Memory B cell (primary cell): ENCODE data around the gene NDUFC1.
"Not testable (repeated sequence)": the region's sequence is repeated elsewhere in the genome, so short reads cannot be mapped to it uniquely, and the experiment has no call there.

Experiments used
- ATAC-seq: fragments of 150-1000 bp; cut with Tn5 transposase; 2 replicates; pipeline ENCODE4 v1.10.0; 2021; ENCODE audit warnings: low read depth, mild to moderate bottlenecking, moderate library complexity
- DNase-seq, 2 donors: peaks; one replicate each; pipeline ENCODE4 v3.0.0; 2022; ENCODE audit warnings: low spot score in 2 of 2
- H3K27ac Mint-ChIP-seq: one replicate; pipeline ENCODE4 v1.8.0; 2022; ENCODE audit warnings: mild to moderate bottlenecking, moderate library complexity, mixed read lengths
- H3K27me3 Mint-ChIP-seq: one replicate; pipeline ENCODE4 v1.8.0; 2022; ENCODE audit warnings: mixed read lengths
- H3K36me3 Mint-ChIP-seq: one replicate; pipeline ENCODE4 v1.8.0; 2022; ENCODE audit warnings: mild to moderate bottlenecking, mixed read lengths
- H3K4me1 Mint-ChIP-seq: one replicate; pipeline ENCODE4 v1.8.0; 2022; ENCODE audit warnings: mixed read lengths
- H3K4me3 Mint-ChIP-seq: one replicate; pipeline ENCODE4 v1.8.0; 2022; ENCODE audit warnings: mild to moderate bottlenecking, moderate library complexity, mixed read lengths
- H3K9me3 Mint-ChIP-seq: one replicate; pipeline ENCODE4 v1.8.0; 2022; ENCODE audit warnings: mixed read lengths

Gene NDUFC1

DNA sequence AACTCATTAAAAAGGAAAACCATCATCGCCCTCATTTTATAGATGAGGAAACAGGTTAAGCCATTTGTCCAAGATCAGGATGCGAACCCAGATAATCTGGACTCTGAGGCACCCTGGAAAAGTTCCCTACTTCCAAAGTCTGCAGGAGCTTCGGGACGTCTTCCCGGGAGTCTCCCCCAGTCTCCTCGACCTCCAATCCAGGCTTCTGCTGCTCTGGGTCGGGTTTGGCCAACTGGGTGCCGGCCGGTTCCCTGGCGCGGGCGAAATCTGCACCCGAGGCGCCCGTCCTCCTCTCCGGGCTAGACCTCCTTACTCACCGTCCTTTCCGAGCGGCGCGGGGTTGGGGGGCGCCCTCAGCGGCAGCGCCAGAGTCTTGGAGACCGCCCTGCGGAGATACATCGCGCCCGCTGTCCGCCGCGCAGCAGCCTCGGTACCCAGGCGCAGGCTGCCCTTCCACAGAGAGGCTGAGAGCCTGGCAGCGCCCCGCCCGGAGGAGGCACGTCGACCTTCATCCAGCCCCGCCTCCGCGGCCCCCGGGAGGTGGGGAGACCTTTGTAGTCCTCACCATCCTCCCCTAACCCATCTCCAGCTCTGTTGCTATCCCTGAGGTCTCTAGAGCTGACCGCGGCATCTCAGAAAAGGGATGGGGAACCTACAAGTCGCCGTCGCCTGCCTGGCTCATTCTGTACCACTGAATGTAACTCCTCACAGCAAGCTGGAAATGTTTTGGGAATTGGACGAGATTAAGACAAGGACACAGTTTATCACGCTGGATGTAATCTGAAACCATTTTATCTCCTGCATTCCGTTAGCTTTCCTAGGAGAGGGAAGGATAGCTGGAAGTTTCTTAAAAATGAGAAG is 22.3 kb downstream of the NDUFC1 start, which contains the start of gene MGARP:
TSS of gene MGARP (minus strand) at position 466 of the 861 bp plus-strand sequence. CDS start at position 399, 67 bp downstream.
- peaks cover 14% of the 10 kb centered on the region for H3K27me3 Mint-ChIP-seq
- ATAC-seq (peak; percentile 76), DNase-seq (peak in 1 of 2 donors; percentile 44)
- no peak within 1 kb of the TSS for H3K27ac Mint-ChIP-seq
- peak within 1 kb of the TSS; percentile 78 for H3K4me3 Mint-ChIP-seq
- peaks cover 6% of the 10 kb centered on the region for H3K36me3 Mint-ChIP-seq
- peaks cover 3% of the 10 kb centered on the region for H3K9me3 Mint-ChIP-seq
- H3K4me1 Mint-ChIP-seq: peaks cover 11% of the 10 kb centered on the region

DNA sequence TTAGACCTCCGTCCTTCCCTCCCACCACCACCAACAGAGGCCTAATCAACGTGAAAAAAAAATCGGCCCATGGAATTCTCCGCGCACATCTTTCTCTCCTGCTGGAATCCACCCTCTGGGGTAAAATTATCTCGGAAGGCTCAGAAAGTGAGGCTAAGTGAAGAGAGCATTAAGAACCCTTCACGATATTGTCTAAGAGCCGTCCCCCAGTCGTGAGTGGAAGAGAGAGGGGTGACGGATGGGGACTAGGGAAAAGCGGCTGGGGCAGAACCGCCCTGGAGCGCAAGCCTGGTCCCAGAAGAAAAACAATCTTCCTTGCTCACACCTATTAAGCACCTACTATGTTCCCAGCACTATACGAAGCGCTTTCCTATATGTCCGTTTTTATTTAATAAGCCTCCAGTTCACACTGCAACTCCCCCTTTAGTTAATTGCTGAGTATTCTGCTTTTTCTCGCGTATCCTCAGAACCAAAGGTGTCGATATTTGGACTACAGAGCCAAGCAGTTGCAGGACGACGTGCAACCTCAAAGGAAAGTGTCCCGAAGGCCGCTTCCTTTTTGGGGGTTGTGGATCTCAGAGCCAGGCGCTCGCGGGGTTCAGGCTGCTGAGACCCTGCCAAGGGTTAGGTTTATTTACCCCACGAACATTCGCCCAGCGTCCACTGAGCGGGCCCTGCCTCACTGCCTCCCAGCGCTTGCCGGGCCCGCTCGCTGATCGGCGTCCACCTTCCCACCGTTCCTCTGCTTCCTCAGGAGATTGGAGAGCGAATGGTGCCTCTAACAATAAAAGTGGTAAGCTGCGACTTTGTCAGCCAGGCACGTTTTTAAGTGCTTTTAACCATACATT is 23.1 kb downstream of the NDUFC1 start:
- Mint-ChIP-seq H3K4me1 (peaks cover 11% of the 10 kb centered on the region), H3K27ac (no peak overlapping the region), H3K9me3 (no peaks in the 10 kb centered on the region), H3K36me3 (peaks cover 2% of the 10 kb centered on the region), H3K4me3 (peak overlapping the region; percentile 78), H3K27me3 (peaks cover 14% of the 10 kb centered on the region)
- peak; percentile 36 for ATAC-seq
- DNase-seq: peak in 1 of 2 donors; percentile 24

DNA sequence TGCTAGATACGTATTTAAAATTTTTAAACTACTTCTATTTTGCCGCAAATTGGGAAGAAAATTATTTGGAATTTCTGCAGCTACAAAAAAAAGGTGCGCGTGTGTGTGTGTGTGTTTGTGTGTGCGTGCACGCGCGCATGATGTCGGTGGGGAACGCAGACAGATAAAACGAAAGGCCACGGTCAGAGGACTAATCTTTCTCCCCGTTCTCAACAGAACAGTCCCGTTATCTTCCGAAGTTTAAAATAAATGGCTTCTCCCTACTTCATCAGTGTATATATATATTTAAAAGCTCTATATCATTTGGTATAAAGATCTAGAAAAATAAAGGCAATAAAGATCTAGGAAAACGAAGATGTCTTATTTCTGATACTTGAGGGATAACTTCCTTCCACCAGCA is 23.8 kb downstream of the NDUFC1 start:
- no peaks in the 10 kb centered on the region for H3K9me3 Mint-ChIP-seq
- peaks cover 11% of the 10 kb centered on the region for H3K4me1 Mint-ChIP-seq
- DNase-seq (no peak), ATAC-seq (no peak)
- peaks cover 14% of the 10 kb centered on the region for H3K27me3 Mint-ChIP-seq
- no peak overlapping the region for H3K27ac Mint-ChIP-seq
- H3K4me3 Mint-ChIP-seq: peak overlapping the region; percentile 78
- peaks cover 2% of the 10 kb centered on the region for H3K36me3 Mint-ChIP-seq

DNA sequence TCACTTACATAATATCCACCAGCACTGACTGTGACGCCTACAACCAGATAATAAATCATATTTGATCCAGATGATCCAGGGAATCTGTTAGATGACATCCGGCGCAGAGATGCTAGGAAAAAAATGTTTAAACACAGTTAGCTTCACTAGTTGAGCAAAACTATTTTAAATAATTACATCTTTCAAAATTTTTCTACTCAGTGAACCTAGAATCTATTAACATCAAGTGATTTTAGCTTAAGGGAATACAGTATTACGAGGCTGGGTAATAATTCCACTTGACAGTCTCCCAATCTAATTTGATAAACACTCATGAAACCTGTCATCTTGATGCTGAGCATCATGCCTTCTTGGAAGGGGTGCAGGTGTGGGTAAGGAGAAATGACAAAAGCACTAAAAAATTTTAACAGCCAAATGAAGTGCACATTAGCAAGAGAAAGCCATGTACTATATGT is 27.0 kb downstream of the NDUFC1 start:
- peaks cover 14% of the 10 kb centered on the region for H3K27me3 Mint-ChIP-seq

DNA sequence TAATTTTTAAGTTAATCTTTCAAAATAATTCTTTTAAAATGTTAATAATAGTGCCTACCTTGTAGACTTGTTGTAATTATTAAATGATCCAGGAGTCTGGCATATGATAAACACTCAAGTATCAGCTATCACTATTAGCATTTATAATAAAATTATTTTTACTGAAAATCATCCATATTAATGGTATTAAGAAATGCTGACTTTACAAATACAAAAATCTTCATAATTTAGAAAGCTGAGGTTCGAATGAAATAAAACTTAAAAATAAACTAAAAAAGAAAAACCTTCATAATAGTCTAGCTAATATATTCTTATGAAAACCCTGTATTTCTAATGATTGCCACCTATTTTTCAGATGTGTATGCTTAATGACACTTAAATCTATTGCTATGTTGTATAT is 27.5 kb downstream of the NDUFC1 start:
- no peak for DNase-seq
- peaks cover 8% of the 10 kb centered on the region for H3K4me1 Mint-ChIP-seq

More for the DNA sequence above, 27.0 kb downstream of the NDUFC1 start:
- Mint-ChIP-seq H3K27ac (no peak overlapping the region), H3K4me3 (no peak overlapping the region), H3K4me1 (peaks cover 10% of the 10 kb centered on the region), H3K9me3 (no peaks in the 10 kb centered on the region), H3K36me3 (peaks cover 2% of the 10 kb centered on the region)
- ATAC-seq: no peak
- no peak for DNase-seq

DNA sequence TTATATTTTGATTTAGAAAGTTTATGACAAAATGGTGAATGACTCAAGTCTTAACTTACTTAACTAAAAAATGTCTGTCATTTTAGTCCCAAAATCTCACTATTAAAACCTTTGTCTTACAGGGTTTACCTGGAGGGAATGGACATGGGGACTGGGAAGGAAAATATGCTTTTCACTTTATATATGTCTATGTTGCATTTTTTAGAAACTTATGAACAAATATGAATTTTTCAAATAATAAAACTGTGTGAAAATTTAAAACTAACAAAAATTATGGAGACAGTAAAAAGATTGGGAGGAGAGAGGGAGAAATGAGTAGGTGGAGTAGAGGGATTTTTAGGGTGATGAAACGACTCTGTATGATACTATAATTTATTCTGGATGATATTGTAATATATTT is 28.4 kb downstream of the NDUFC1 start:
- no peak overlapping the region for H3K27ac Mint-ChIP-seq
- no peak for ATAC-seq
- DNase-seq: no peak
- no peaks in the 10 kb centered on the region for H3K9me3 Mint-ChIP-seq
- H3K4me3 Mint-ChIP-seq: no peak overlapping the region
- H3K36me3 Mint-ChIP-seq: peaks cover 2% of the 10 kb centered on the region
- peaks cover 8% of the 10 kb centered on the region for H3K27me3 Mint-ChIP-seq
- H3K4me1 Mint-ChIP-seq: peaks cover under 1% of the 10 kb centered on the region

More for the DNA sequence above, 27.5 kb downstream of the NDUFC1 start:
- Mint-ChIP-seq H3K9me3 (no peaks in the 10 kb centered on the region), H3K27me3 (peaks cover 11% of the 10 kb centered on the region), H3K36me3 (peaks cover 2% of the 10 kb centered on the region), H3K4me3 (no peak overlapping the region), H3K27ac (no peak overlapping the region)
- no peak for ATAC-seq

DNA sequence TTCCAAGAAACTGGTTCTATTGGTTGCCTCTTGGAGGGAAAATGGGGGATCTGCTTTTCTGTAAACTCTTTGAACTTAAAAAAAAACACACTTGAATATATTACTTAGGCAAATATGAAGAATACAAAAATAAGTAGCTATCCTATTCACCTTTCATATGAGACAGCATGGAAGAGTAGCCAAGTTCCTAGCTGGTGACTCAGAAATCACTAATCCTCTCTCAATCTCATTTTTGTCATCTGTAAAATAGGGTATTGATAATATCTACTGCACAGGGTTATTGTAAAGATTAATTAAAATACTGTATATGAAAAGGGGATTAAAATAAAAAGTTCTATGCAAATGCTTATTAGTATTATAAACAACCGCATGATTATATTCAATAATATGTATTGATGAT is 35.0 kb downstream of the NDUFC1 start:
- H3K36me3 Mint-ChIP-seq: no peaks in the 10 kb centered on the region
- no peaks in the 10 kb centered on the region for H3K27me3 Mint-ChIP-seq
- no peak overlapping the region for H3K4me3 Mint-ChIP-seq
- H3K9me3 Mint-ChIP-seq: no peaks in the 10 kb centered on the region
- peak overlapping the region; percentile 75 for H3K27ac Mint-ChIP-seq
- ATAC-seq (no peak), DNase-seq (no peak)
- peaks cover 7% of the 10 kb centered on the region for H3K4me1 Mint-ChIP-seq

DNA sequence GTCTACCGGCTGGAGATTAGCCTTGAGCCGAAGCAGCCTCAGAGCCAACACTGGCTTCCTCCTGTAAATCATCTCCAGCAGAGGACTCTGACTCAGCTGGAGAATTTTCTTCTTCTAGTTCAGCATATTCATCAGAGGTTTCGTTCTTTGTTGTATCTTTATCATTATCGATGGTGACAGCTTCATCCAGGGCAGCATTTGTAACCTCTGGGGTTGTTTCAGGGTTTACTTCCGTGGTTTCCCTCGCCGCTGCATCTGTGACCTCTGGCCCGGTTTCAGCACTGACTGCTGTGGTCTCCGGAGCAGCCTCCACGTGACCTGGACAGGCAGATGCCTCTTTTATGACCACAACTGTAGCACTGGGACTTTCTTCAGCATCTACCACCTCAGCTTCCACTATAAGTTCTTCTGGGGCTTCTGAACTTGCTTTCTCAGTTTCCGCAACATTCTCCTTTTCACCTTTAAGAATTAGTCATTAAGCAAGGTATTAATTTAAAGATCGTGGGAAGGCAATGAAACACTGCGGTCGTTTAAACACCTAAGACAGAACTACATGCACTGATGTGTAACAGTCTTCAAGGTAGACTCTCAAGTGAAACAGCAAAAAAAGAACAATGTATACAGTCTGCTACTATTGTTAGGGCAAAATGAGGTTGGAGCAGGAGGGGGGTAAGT is 35.6 kb downstream of the NDUFC1 start:
- H3K36me3 Mint-ChIP-seq: no peaks in the 10 kb centered on the region
- peak; percentile 32 for DNase-seq

DNA sequence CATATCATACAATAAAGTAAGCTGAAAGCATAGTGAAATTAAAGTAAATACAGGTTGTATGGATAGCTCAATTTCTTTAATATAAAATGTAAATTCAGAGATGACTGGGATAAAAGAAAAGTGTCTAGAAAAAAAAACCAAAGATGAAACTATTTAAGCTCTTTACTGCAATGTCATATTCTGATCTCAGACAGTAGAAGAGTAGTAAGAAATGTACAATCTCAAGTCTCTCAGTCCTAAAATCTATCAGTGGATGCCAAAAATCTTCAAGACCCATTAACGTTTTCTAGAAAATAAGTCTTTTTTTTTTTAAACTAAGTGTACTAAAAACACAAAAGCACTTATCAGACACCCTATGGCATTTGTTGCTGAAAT is 36.1 kb downstream of the NDUFC1 start:
- Mint-ChIP-seq H3K4me1 (peaks cover 7% of the 10 kb centered on the region), H3K9me3 (no peaks in the 10 kb centered on the region), H3K27me3 (no peaks in the 10 kb centered on the region), H3K36me3 (no peaks in the 10 kb centered on the region), H3K27ac (peak overlapping the region; percentile 75), H3K4me3 (peak overlapping the region; percentile 84)
- ATAC-seq: no peak
- no peak for DNase-seq

More for the DNA sequence above, 35.6 kb downstream of the NDUFC1 start:
- peaks cover 7% of the 10 kb centered on the region for H3K4me1 Mint-ChIP-seq
- ATAC-seq: peak; percentile 99
- no peaks in the 10 kb centered on the region for H3K27me3 Mint-ChIP-seq
- H3K9me3 Mint-ChIP-seq: no peaks in the 10 kb centered on the region
- peak overlapping the region; percentile 75 for H3K27ac Mint-ChIP-seq
- H3K4me3 Mint-ChIP-seq: peak overlapping the region; percentile 84

DNA sequence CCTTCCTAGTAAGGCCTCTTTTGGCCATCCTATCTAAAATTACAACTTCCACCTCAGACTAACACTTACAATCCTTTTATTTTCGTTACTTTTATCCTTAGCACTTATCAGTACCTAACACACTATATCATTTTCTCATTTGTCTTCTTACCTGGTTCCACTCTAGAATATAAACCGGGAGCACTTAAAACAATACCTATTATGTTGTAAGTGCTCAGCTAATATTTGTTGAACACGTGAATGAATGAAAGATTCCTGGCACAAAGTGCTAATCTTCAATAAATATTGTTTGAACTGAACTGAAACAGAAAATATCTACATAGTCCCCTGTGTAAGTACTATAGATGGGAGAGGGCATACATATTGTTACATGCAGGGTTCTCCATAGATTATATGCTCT is 36.6 kb downstream of the NDUFC1 start:
- Mint-ChIP-seq H3K4me1 (peaks cover 7% of the 10 kb centered on the region), H3K4me3 (no peak overlapping the region), H3K36me3 (no peaks in the 10 kb centered on the region), H3K27me3 (no peaks in the 10 kb centered on the region), H3K27ac (no peak overlapping the region), H3K9me3 (no peaks in the 10 kb centered on the region)
- ATAC-seq (no peak), DNase-seq (no peak)

DNA sequence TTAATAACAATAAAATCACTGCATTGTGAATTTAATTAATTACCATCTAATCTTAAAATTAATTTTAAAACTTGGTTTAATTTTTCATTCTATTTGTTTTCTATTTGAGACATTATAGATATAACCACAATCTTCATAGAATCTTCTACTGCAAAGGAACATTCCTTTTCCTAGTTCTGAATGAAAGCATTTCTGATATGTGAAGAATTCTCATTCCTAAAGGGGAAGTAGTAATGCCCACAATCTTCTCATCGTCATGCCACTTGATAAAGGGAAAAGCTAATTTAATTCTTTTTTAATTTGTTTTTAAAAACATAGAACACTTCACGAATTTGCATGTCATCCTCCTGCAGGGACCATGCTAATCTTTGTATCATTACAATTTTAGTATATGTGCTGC is 45.9 kb downstream of the NDUFC1 start:
- Mint-ChIP-seq H3K9me3 (no peaks in the 10 kb centered on the region), H3K27ac (no peak overlapping the region), H3K4me3 (no peak overlapping the region), H3K36me3 (no peaks in the 10 kb centered on the region), H3K27me3 (no peaks in the 10 kb centered on the region), H3K4me1 (peaks cover 3% of the 10 kb centered on the region)
- DNase-seq: no peak
- no peak for ATAC-seq

DNA sequence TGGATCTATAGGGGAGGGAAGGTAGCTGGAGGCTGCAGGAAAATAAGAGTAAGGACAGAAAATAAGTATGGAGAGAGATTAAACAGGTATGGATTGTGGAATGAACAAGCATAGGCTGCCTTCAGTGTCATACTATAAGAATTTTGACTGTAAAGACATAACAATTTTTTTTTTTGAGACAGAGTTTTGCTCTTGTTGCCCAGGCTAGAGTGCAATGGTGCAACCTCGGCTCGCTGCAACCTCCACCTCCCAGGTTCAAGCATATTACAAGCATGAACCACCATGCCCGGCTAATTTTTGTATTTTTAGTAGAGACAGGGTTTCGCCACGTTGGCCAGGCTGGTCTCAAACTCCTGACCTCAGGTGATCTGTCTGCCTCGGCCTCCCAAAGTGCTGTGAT is 46.7 kb downstream of the NDUFC1 start:
- not testable (repeated sequence) for H3K36me3 Mint-ChIP-seq

DNA sequence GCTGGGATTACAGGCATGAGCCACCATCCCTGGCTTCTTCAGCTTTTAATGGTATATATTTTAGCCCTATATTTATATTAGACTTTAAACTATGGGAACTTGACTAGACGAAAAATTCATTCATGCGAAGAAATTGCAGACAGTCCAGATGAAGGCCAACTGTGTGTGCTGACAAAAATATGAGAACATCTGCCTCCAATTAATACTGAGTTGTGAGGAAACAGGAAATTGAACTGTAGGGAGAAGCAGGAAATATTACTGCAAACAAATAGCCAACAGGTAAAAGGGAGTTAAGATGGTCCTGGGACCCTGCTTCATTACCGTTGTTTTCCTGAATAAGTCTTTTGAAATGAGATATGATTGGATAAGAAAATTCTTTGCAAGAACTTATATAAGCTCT is 48.6 kb downstream of the NDUFC1 start:
- DNase-seq (no peak), ATAC-seq (no peak)
- Mint-ChIP-seq H3K27ac (no peak overlapping the region), H3K4me1 (peaks cover 3% of the 10 kb centered on the region), H3K36me3 (no peaks in the 10 kb centered on the region), H3K27me3 (no peaks in the 10 kb centered on the region), H3K9me3 (no peaks in the 10 kb centered on the region), H3K4me3 (no peak overlapping the region)

More for the DNA sequence above, 46.7 kb downstream of the NDUFC1 start:
- not testable (repeated sequence) for H3K27ac Mint-ChIP-seq, ATAC-seq, H3K4me3 Mint-ChIP-seq, DNase-seq, H3K9me3 Mint-ChIP-seq, H3K4me1 Mint-ChIP-seq, H3K27me3 Mint-ChIP-seq
